ENCODE measurements around the gene FOXJ3. TPM values are rescaled to one million over a fixed set of nuclear protein-coding genes. Genes with fewer than 3 reads are reported as not detected.

FOXJ3 gene
- total RNA-seq, 4 donors from 2014 or later, result 50.2 to 63.1 (median 56.6) TPM

DNA sequence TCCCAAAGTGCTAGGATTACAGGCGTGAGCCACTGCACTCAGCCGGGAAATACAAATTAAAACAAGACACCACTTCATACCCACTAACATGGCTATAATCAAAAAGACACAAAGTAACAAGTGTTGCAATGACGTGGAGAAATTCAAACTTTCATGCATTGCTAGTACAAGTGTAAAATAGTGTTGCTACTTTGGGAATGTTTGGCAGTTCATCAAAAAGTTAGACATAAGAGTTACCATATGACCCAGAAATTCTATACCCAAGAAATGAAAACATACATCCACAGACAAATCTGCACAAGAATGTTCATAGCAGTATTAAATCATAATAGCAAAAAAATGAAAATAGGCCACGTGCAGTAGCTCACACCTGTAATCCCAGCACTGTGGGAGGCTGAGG lies 16.4 kb downstream of the FOXJ3 start:
- TF ChIP-seq, protein P1, sequence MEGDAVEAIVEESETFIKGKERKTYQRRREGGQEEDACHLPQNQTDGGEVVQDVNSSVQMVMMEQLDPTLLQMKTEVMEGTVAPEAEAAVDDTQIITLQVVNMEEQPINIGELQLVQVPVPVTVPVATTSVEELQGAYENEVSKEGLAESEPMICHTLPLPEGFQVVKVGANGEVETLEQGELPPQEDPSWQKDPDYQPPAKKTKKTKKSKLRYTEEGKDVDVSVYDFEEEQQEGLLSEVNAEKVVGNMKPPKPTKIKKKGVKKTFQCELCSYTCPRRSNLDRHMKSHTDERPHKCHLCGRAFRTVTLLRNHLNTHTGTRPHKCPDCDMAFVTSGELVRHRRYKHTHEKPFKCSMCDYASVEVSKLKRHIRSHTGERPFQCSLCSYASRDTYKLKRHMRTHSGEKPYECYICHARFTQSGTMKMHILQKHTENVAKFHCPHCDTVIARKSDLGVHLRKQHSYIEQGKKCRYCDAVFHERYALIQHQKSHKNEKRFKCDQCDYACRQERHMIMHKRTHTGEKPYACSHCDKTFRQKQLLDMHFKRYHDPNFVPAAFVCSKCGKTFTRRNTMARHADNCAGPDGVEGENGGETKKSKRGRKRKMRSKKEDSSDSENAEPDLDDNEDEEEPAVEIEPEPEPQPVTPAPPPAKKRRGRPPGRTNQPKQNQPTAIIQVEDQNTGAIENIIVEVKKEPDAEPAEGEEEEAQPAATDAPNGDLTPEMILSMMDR (IDR thresholded peaks at IDR 0.05; ENCODE audit: low read depth), result no peak

DNA sequence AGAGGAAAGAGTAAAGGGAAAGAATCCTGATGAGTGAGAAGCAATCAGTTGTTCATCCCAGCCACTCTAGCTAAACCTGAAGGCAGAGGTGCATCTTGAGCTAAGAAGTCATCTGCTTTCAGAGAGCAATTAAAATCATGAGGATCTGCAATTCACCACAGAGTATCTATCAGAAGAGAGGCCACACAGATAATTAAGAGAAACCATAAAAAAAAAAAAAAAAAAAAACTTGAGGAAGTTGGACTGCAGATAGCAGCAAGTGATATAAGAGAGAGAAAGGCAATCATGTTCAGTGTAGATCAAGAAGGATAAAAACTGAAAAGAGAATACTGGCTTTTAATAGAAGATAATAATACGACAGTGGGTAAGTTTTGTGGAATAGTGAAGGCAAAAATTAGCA lies 17.7 kb downstream of the FOXJ3 start:
- TF ChIP-seq, protein P1 (IDR thresholded peaks at IDR 0.05; ENCODE audit: low read depth), result no peak

DNA sequence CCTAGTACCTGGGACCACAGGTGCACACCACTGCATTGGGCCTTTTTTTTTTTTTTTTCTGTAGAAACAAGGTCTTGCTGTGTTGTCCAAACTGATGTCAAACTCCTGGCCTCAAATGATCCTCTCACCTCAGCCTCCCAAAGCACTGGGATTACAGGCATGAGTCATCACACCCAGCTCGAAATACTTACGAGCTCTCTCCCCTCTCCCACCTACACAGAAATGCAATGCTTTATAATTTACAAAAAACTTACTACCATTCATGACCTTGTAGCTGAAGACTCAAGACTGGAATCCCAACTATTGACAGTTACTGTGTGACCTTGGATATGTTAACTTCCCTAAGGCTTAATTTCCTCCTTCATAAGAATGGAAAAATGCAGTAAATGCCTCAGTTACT lies 18.7 kb downstream of the FOXJ3 start:
- TF ChIP-seq, protein P1 (IDR thresholded peaks at IDR 0.05; ENCODE audit: low read depth), result no peak

DNA sequence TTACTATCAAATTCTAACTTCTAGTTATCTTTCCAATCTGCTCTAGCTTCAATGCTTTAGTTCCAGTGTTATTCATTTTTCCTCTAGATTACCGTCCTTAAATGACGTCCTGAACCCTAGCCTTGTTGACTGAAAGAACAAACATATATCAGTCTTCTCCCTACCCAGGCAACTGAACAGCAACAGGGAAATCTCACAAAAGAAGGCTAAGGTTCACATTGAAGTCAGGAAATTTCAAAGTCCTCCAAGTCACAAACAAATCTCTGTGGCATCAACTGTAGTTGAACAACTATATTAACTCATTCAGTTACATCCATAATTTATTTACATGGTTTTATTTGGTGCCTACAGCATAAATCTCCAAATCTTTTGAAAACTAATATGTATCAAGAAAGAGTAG lies 19.5 kb downstream of the FOXJ3 start:
- TF ChIP-seq, protein P1 (IDR thresholded peaks at IDR 0.05; ENCODE audit: low read depth), result no peak

DNA sequence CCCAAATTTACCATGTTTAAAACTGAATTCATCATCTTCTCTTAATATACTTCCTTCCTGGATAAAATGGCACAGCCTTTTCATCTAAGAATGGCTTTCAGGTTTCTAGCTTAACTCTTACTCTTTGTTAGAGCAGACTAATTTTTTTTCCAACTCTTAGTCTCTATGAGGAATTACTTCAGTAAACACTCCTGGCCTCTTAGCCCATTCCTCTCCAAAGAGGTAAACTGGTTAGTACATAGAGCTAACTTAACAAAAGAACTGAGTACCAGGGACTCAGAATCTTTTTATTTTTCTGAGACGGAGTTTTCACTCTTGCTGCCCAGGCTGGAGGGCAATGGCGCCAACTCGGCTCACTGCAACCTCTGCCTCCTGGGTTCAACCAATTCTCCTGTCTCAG lies 21.1 kb downstream of the FOXJ3 start:
- TF ChIP-seq, protein P1 (IDR thresholded peaks at IDR 0.05; ENCODE audit: low read depth), result no peak

DNA sequence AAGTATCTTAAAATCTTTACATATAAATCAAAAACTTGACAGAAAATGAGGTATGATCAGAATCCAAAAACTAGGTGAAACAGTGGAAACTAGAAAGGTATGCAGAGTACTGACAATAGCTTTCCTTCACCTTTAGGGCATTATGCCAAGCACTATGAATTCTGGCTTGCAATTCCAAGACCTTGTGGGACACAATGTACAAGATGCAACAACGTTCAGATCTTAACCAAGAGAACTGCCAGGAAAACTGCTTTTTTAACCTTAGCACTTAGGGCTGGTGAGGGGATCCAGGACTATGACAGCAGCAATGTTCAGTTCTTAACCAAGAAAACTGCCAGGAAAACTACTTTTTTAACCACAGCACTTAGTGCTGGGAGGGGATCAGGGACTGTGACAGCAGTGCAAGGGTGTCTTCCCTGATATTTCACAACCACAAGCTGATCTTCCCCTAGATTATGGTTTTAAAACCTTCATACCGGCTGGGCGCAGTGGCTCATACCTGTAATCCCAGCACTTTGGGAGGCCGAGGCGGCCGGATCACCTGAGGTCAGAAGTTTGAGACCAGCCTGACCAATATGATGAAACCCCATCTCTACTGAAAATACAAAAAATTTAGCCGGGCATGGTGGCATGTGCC lies 22.3 kb downstream of the FOXJ3 start:
- TF ChIP-seq, protein P1 (IDR thresholded peaks at IDR 0.05; ENCODE audit: low read depth), result no peak

DNA sequence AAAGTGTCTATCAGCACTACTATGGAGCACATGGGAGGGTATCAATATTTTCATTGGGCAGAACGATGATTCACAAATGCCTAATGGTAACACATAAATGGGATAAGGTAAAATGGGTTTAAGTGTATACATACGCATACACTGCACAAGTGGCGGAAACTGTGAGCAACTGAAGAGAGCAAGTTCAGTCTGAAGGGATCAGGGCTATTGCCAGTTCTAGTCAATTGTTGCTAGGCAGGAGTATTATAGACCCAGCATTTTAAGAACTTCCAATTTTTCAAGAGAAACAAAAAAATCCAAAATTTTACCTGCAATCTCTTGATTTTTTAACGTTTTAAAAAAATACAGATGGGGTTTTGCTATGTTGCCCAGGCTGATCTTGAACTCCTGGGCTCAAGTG lies 23.1 kb downstream of the FOXJ3 start:
- TF ChIP-seq, protein P1 (IDR thresholded peaks at IDR 0.05; ENCODE audit: low read depth), result no peak
